GM12878 (cell line): Measurements from ENCODE around the gene SAPCD2. TPM values are rescaled to one million over a fixed set of nuclear protein-coding genes. Genes with fewer than 3 reads are reported as not detected.

Source experiments
- ATAC-seq: fragments of 200-7000 bp; cut with Tn5 transposase; 3 replicates; pipeline ENCODE4 v1.9.1; 2020; ENCODE audit warnings: mild to moderate bottlenecking, moderate library complexity
- BruUV-seq: library from RNA; stranded (reverse); fragments of 400-500 nt; replicated peaks from 2 replicates; lab custom pipeline; 2021; lab: Mats Ljungman, UMichigan
- CTCF ChIA-PET: fragments of 300-600 bp; sonication (Branson Sonifier 250); formaldehyde crosslinking; extraction: SDS; loops from one replicate; lab custom pipeline; 2021; ENCODE audit warnings: inconsistent platforms; lab: Yijun Ruan, JAX
- POLR2A ChIA-PET: fragments of 350-600 bp; formaldehyde crosslinking; extraction: SDS; loops from one replicate; lab custom pipeline; 2021; ENCODE audit warnings: inconsistent platforms; lab: Charles Lee
- RAD21 ChIA-PET: fragments of 300-600 bp; sonication (Branson Sonifier 250); formaldehyde crosslinking; loops from one replicate; lab custom pipeline; 2023; ENCODE audit warnings: antibody characterized with exemption; ENCODE audit not compliant: unreplicated experiment; lab: Charles Lee
- SMC1A ChIA-PET: fragments of 300-600 bp; sonication (Branson Sonifier 250); formaldehyde crosslinking; loops from one replicate; lab custom pipeline; 2023; ENCODE audit not compliant: unreplicated experiment, uncharacterized antibody; lab: Charles Lee
- DNase-seq: peaks from one replicate; pipeline ENCODE4 v3.0.0-alpha.2; 2011; ENCODE audit warnings: low read depth, low spot score
- FAIRE-seq: peaks from 3 replicates; lab custom pipeline; 2011; peaks lifted over from hg19 to GRCh38; lab: Jason Lieb, UNC
- H2AFZ ChIP-seq: 2 replicates; pipeline ENCODE4 v1.6.0; 2011; ENCODE audit warnings: low read depth, low read length, control low read depth; ENCODE audit not compliant: control insufficient read depth
- H3K27ac ChIP-seq: 2 replicates; pipeline ENCODE4 v1.5.1; 2011; ENCODE audit warnings: control low read depth; ENCODE audit not compliant: control insufficient read depth, insufficient read depth
- H3K27me3 ChIP-seq, 2 experiments: replicated peaks in 1 of 2; 2 replicates each; pipeline versions ENCODE4 v1.6.0 to v1.6.1; 2011; ENCODE audit warnings: low read length in 1 of 2; ENCODE audit not compliant: control insufficient read depth in 2 of 2, insufficient read depth in 2 of 2
- H3K36me3 ChIP-seq, 2 experiments: 2 replicates each; pipeline ENCODE4 v1.5.1; 2011; ENCODE audit warnings: low read length in 1 of 2; ENCODE audit not compliant: control insufficient read depth in 2 of 2, insufficient read depth in 2 of 2
- H3K4me1 ChIP-seq: 2 replicates; pipeline ENCODE4 v1.6.1; 2011; ENCODE audit warnings: mild to moderate bottlenecking, low read length, moderate library complexity, mixed read lengths; ENCODE audit not compliant: control insufficient read depth, insufficient read depth
- H3K4me2 ChIP-seq: 2 replicates; pipeline ENCODE4 v1.6.0; 2011; ENCODE audit warnings: control low read depth; ENCODE audit not compliant: control insufficient read depth, insufficient read depth
- H3K4me3 ChIP-seq: fragments of 200-600 bp; sonication (generic); 2 replicates; pipeline ENCODE4 v1.5.1; 2016
- H3K79me2 ChIP-seq: 2 replicates; pipeline ENCODE4 v1.6.0; 2011; ENCODE audit warnings: low read length; ENCODE audit not compliant: control insufficient read depth, insufficient read depth
- H3K9ac ChIP-seq: 2 replicates; pipeline ENCODE4 v1.8.0; 2011; ENCODE audit warnings: low read length, control low read depth, mixed read lengths; ENCODE audit not compliant: control insufficient read depth, insufficient read depth
- H3K9me3 ChIP-seq: replicated peaks from 3 replicates; pipeline ENCODE4 v1.5.1; 2011; ENCODE audit warnings: mild to moderate bottlenecking, low read length; ENCODE audit not compliant: control insufficient read depth, insufficient read depth
- H4K20me1 ChIP-seq: 2 replicates; pipeline ENCODE4 v1.6.0; 2011; ENCODE audit not compliant: control insufficient read depth, insufficient read depth
- ATF3 ChIP-seq: IDR thresholded peaks from 2 replicates; pipeline ENCODE4 v1.6.1; 2011; ENCODE audit warnings: low read depth, mild to moderate bottlenecking, low read length, moderate library complexity, borderline replicate concordance; ENCODE audit errors: extremely low read depth
- CTCF ChIP-seq, 3 experiments: IDR thresholded peaks in 2 of 3; conservative IDR thresholded peaks in 1 of 3; 2 replicates each; pipeline ENCODE4 v1.5.1; 2011; ENCODE audit warnings: low read depth in 3 of 3, low read length in 3 of 3, mild to moderate bottlenecking in 3 of 3, control low read depth in 2 of 3, moderate library complexity in 2 of 3, inconsistent platforms in 1 of 3, mixed read lengths in 1 of 3; ENCODE audit not compliant: control insufficient read depth in 2 of 3, insufficient read depth in 1 of 3; ENCODE audit errors: extremely low read depth in 1 of 3
- NFXL1 ChIP-seq: fragments of 450-650 bp; IDR thresholded peaks from 2 replicates; pipeline ENCODE4 v1.6.1; 2017; ENCODE audit warnings: antibody characterized with exemption, mild to moderate bottlenecking, borderline replicate concordance
- NFYA ChIP-seq: IDR thresholded peaks from 2 replicates; pipeline ENCODE4 v1.6.1; 2011; ENCODE audit warnings: low read depth, mild to moderate bottlenecking, low read length, improper control_type of control experiment, borderline replicate concordance
- SPI1 ChIP-seq: IDR thresholded peaks from 2 replicates; pipeline ENCODE4 v1.6.1; 2011; ENCODE audit warnings: low read depth, mild to moderate bottlenecking, low read length, moderate library complexity, borderline replicate concordance; ENCODE audit not compliant: insufficient read depth
- WGBS: methylation state at CpG from one replicate; pipeline ENCODE4 v1.1.6; 2016; ENCODE audit warnings: low lambda C conversion rate; ENCODE audit not compliant: insufficient replicate concordance, insufficient coverage; ENCODE audit errors: missing lambda C conversion rate; 5-methylcytosine and 5-hydroxymethylcytosine counted together
- in situ Hi-C: fragments of 300-500 bp; cut with MboI; formaldehyde crosslinking; loops from 9 replicates; pipeline ENCODE4 v1.14.3; 2018; ENCODE audit warnings: mixed read lengths
- intact Hi-C: fragments of 100-400 bp; cut with micrococcal nuclease; formaldehyde crosslinking; loops from one replicate; pipeline ENCODE4 v1.14.2; 2022; ENCODE audit not compliant: unreplicated experiment
- polyA plus RNA-seq, 11 experiments: library from polyadenylated mRNA; depleted of rRNA in 4 of 11; unstranded in 6 of 11; stranded (reverse) in 5 of 11; fragments of >200 nt; fragmentation: Nextera tagmentation in 4 of 11; fragmentation: Illumina TruSeq in 1 of 11; extraction: Ambion mirVana in 4 of 11; extraction: Trizol in 1 of 11; gene quantifications; 1 replicate in 1 of 11; 2 replicates in 10 of 11; pipeline versions ENCODE4 v1.2.1 to v1.2.3, GENCODE V29; 2011 to 2016; ENCODE audit warnings: inconsistent platforms in 2 of 11, missing spikeins in 2 of 11, low read depth in 1 of 11
- total RNA-seq, 4 experiments: library from RNA; depleted of rRNA in 3 of 4; stranded (reverse); fragments of >200 nt in 3 of 4; fragmentation: Illumina TruSeq in 1 of 4; extraction: Trizol in 1 of 4; gene quantifications; 2 replicates each; pipeline versions ENCODE4 v1.2.1 to v1.2.3, GENCODE V29; 2013 to 2021

The SAPCD2 gene
- total and polyA plus RNA-seq, 10 of the 15 experiments (the other 5 are each of a cell fraction or from before 2014, with no cell fraction given) = 1.6 to 35.2 (median 7.2) TPM

GRCh38 chr9:137103206-137103999 is 33.0 kb upstream of the SAPCD2 start:
- ATAC-seq (no peak), DNase-seq (no peak), FAIRE-seq (no peak)
- intact Hi-C loops = no loop called here
- no peak overlapping the region for H3K27ac ChIP-seq
- H3K9ac ChIP-seq = no peak overlapping the region
- H3K27me3 ChIP-seq = no peaks in the 10 kb centered on the region
- H2AFZ ChIP-seq = no peak overlapping the region
- H4K20me1 ChIP-seq = no peaks in the 10 kb centered on the region; the same call in 1 of the 2 replicates
- BruUV-seq = no TSS peak
- no peak overlapping the region for H3K4me2 ChIP-seq
- H3K4me1 ChIP-seq = no peaks in the 10 kb centered on the region
- ChIA-PET SMC1A (no interaction called here), RAD21 (interaction anchor here (1.1 kb wide), 1 partner anchor 8 kb away, joined by 3 read pairs; no protein-coding TSS in a partner anchor), POLR2A (no interaction called here), CTCF (interaction anchor here (1.3 kb wide), 2 partner anchors 7 to 51 kb away, joined by 4 to 5 read pairs; no protein-coding TSS in a partner anchor)
- no peaks in the 10 kb centered on the region; the same call in 1 of the 2 replicates for H3K79me2 ChIP-seq
- TF ChIP-seq CTCF (IDR thresholded peaks at IDR 0.05 in 2 of 3, conservative IDR thresholded peaks at IDR 0.05 in 1 of 3; ENCODE audit: control insufficient read depth in 2 of 3, extremely low read depth in 1 of 3, insufficient read depth in 1 of 3, low read depth in 3 of 3, low read length in 3 of 3) = no peak
- no peak for TF ChIP-seq ATF3
- TF ChIP-seq NFXL1 = no peak
- TF ChIP-seq SPI1 = no peak
- no peak for TF ChIP-seq NFYA
- no peak overlapping the region for H3K4me3 ChIP-seq
- peaks cover 15% of the 10 kb centered on the region; the same call in 2 of the 3 replicates for H3K9me3 ChIP-seq
- peaks cover 28 to 60% of the 10 kb centered on the region in 2 experiments; a peak in 3 of 4 replicates for H3K36me3 ChIP-seq
- in situ Hi-C loops = no loop called here
- 87% methylated on average over 37 of the region's 37 CpGs for WGBS
